Dendritic cell treated with granulocyte-macrophage colony-stimulating factor and Interleukin-4, amounts not matched to agents 40 ng/mL and 50 ng/mL, for 4 days (primary cell): ENCODE results near the gene CD200.

ENCODE experiments used
- H3K27ac Mint-ChIP-seq: one replicate; pipeline ENCODE4 v1.8.0; 2022; ENCODE audit warnings: mild to moderate bottlenecking, mixed read lengths
- H3K27me3 Mint-ChIP-seq: one replicate; pipeline ENCODE4 v1.8.0; 2022; ENCODE audit warnings: mild to moderate bottlenecking, mixed read lengths
- H3K36me3 Mint-ChIP-seq: one replicate; pipeline ENCODE4 v1.8.0; 2022; ENCODE audit warnings: low read depth, mixed read lengths
- H3K4me1 Mint-ChIP-seq: one replicate; pipeline ENCODE4 v1.8.0; 2022; ENCODE audit warnings: low read depth, mixed read lengths
- H3K4me3 Mint-ChIP-seq: one replicate; pipeline ENCODE4 v1.8.0; 2022; ENCODE audit warnings: mild to moderate bottlenecking, moderate library complexity, mixed read lengths
- H3K9me3 Mint-ChIP-seq: one replicate; pipeline ENCODE4 v1.8.0; 2022; ENCODE audit warnings: mixed read lengths
- intact Hi-C: fragments of 100-400 bp; cut with micrococcal nuclease; formaldehyde crosslinking; loops from one replicate; pipeline ENCODE4 v1.15.0; 2022

Gene CD200

DNA sequence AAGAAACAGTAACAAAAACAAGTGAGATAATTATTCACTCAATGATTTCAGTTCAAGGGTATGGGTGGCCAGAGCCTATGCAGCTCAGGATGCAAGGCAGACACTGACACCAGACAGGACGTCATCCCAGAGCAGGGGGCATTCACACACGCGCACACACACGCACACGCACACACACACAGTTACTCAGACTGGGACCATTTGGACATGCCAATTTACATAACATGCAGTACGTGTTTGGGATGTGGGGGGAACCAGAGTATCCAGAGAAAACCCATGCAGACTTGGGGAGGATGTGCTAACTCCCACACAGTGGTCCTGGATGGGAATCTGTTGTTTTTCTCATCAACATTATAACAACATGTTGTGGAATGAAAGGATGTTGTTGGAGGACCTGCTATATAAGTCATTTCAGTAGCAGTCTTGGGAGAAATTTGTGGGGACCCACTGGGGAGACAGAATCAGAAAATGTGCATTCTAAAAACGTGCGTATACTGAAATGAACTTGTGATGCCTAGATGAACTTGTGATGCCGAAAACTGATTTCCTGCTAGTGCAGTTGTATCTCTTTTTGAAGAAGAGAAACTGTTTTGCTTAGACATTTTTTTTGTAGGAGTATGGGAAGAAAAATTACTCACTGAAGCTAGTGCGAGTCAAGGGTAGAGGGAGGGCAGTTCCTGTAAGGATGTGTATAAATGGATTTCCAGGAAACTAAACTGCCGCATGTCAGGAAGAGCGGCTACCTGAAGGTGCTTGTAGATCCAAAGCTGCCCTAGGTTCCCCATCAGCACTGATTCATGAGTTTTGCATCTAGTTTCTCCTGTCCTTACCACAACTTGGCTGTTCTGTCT lies 25.2 kb downstream of the CD200 start:
- no peaks in the 10 kb centered on the region for H3K9me3 Mint-ChIP-seq
- peaks cover 26% of the 10 kb centered on the region for H3K4me1 Mint-ChIP-seq
- H3K27ac Mint-ChIP-seq = peak overlapping the region; percentile 21
- H3K27me3 Mint-ChIP-seq = no peaks in the 10 kb centered on the region
- intact Hi-C loops = no loop called here
- no peaks in the 10 kb centered on the region for H3K36me3 Mint-ChIP-seq
- no peak overlapping the region for H3K4me3 Mint-ChIP-seq

DNA sequence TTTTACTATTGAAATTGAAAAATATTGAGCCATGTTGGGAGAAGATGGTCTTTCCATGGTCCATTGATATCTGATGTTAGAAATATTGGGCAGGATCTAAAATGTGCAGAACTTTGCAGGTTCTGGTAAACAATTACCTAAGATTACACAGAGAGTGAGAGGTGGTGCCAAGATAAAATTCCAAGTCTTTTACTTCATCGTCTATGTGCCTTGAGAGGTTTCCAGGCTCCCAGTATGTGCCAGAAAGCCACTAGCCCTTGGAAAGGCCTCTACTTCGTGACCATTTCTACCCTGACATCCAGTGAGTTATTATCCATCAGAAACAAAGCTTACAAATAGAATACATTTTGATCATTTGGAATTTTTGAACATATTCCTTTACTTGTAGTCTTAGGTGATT lies 27.6 kb downstream of the CD200 start:
- Mint-ChIP-seq H3K4me1 (peaks cover 38% of the 10 kb centered on the region), H3K27me3 (no peaks in the 10 kb centered on the region), H3K9me3 (no peaks in the 10 kb centered on the region), H3K36me3 (no peaks in the 10 kb centered on the region), H3K27ac (no peak overlapping the region), H3K4me3 (no peak overlapping the region)
- intact Hi-C loops = no loop called here

DNA sequence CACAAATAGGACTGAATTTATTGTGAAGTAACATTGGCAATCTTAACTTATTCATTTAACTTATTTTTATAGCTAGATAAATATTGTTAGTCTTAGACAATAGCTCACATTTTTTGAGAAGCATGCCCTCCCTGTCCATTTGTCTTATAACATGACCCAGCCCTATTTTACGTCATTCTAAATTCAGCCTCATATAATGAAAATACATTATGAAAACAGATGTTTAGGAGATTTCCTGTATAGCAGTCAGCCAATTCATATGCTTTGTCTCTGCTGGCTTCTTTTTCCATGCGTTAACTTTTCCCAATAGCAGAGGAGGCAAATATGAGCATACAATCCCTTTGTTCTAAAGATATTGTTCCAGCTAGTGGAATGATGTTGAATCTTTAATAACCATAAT lies 29.3 kb downstream of the CD200 start:
- Mint-ChIP-seq H3K4me3 (no peak overlapping the region), H3K4me1 (peaks cover 41% of the 10 kb centered on the region), H3K36me3 (no peaks in the 10 kb centered on the region), H3K27me3 (no peaks in the 10 kb centered on the region), H3K27ac (no peak overlapping the region), H3K9me3 (no peaks in the 10 kb centered on the region)
- intact Hi-C loops = no loop called here

DNA sequence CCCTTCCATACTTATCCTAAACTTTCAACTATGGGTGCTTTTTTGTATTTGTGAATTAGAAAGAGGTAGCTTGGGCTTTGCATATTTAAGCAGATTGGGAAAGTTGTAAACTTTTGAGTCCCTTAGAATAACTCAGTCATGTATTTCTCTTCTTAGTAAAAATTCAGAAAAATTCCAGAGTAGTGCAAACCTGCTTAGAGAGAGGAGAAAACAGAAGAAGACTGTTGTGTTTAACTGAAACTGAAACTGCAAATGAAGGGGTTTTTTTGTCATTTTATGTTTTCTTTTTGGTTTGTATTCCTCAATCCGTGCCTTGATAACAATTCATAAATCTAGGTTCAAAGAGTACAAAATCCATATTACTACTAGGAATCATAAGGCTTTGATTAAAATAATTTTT lies 31.3 kb downstream of the CD200 start:
- Mint-ChIP-seq H3K27ac (peak overlapping the region; percentile 81), H3K4me3 (no peak overlapping the region), H3K9me3 (no peaks in the 10 kb centered on the region), H3K4me1 (peaks cover 22% of the 10 kb centered on the region), H3K36me3 (no peaks in the 10 kb centered on the region), H3K27me3 (no peaks in the 10 kb centered on the region)
- intact Hi-C loops = no loop called here

DNA sequence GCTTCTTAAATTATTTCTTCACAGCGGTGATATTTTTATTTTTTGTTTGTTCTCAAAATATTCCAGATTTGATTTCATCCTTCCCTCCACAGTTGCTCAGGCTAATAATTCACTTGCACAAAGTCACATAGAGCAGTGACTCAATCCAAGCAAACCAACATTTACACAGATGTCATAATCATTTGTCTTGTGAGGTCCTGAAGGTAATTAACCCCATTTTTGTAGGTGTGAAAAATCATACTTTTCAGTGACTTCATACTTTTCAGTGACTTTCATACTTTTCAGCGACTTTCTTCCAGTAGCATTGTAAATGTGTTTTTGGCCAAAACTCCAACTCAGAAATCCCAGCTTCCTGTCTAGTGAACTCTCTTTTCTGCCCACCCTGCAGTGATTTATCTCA lies 32.1 kb downstream of the CD200 start:
- H3K27me3 Mint-ChIP-seq = no peaks in the 10 kb centered on the region
- H3K27ac Mint-ChIP-seq = peak overlapping the region; percentile 81
- no peaks in the 10 kb centered on the region for H3K9me3 Mint-ChIP-seq
- intact Hi-C loops = no loop called here
- H3K4me1 Mint-ChIP-seq = peaks cover 22% of the 10 kb centered on the region
- no peak overlapping the region for H3K4me3 Mint-ChIP-seq
- H3K36me3 Mint-ChIP-seq = no peaks in the 10 kb centered on the region

DNA sequence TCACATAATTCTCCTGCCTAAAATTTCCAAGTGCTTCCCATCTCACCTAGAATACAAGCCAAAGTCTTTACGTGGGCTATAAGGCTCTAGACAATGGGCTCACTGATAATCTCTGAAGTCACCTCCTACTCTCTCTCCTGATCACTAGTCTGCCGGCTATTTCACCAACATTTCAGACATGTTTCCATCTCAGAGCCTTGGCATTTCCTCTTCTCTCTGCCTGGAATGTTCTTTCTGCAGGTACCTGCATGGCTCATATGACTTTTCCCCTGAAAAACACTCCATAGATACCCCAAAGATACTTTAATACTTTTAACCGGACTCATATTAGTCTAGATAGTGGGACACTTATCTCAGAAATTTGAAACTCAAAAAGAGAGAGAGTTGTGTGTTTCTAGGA lies 32.7 kb downstream of the CD200 start:
- H3K27me3 Mint-ChIP-seq = no peaks in the 10 kb centered on the region
- no peaks in the 10 kb centered on the region for H3K9me3 Mint-ChIP-seq
- no peak overlapping the region for H3K27ac Mint-ChIP-seq
- intact Hi-C loops = no loop called here
- peaks cover 22% of the 10 kb centered on the region for H3K4me1 Mint-ChIP-seq
- H3K4me3 Mint-ChIP-seq = no peak overlapping the region
- H3K36me3 Mint-ChIP-seq = no peaks in the 10 kb centered on the region

DNA sequence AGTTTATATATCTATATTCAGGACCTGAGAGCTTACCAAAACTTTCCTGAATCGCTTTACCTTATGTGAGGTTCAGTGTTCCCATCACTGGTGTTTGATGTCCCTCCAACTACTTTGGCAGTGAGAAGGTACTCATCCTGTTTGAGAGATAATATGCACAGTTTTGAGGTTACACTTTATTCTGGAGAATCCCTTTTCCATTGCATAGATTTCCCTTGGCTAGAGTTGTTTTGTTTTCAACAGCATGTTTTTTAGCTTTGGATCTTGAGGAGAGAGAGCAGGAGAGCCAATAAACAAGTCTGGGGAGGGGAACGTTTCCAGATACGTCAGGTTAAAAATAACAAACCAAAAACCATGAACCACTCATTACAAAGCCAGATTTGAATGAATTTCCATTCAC lies 33.6 kb downstream of the CD200 start:
- H3K27me3 Mint-ChIP-seq = no peaks in the 10 kb centered on the region
- H3K4me3 Mint-ChIP-seq = no peak overlapping the region
- peaks cover 24% of the 10 kb centered on the region for H3K4me1 Mint-ChIP-seq
- H3K27ac Mint-ChIP-seq = no peak overlapping the region
- no peaks in the 10 kb centered on the region for H3K9me3 Mint-ChIP-seq
- no peaks in the 10 kb centered on the region for H3K36me3 Mint-ChIP-seq
- intact Hi-C loops = no loop called here

DNA sequence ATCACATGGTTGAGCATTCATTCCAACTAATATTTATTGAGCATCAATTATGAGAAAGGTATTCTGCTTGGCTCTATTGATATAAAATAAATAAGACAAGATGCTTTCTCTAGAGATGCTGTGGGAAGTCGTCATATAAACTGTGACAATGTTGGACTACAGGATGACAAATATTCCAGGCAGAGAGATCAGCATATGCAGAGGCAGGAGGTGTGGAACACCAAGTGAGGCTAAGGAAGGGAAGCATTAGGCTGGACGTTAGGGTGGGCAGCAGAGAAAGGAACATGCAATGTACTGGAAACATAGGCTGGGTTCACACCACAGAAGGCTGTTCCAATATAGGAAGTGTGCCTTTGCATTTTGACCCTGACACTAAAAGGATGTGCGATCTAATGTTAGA lies 38.6 kb downstream of the CD200 start:
- Mint-ChIP-seq H3K4me1 (peaks cover 35% of the 10 kb centered on the region), H3K27ac (no peak overlapping the region), H3K27me3 (peaks cover 1% of the 10 kb centered on the region), H3K9me3 (no peaks in the 10 kb centered on the region), H3K4me3 (no peak overlapping the region), H3K36me3 (no peaks in the 10 kb centered on the region)
- intact Hi-C loops = no loop called here

DNA sequence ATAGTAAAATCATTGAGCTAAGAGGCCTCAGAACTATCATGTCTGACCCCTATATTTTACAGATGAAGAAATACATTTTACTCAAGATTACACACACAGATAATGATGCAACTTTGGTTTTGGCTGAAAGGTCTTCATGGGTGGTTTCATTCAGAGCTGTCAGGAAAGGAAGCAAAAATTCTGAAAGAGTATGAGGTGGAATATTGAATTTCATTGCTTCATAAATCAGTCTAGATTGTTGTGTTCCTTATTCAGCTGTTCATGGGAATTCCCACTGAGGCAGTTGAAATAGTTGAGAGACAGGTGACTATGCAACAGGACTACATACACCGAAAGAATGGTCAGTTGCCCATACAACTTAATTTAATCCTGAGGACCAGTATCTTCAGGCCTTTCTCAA lies 39.4 kb downstream of the CD200 start:
- Mint-ChIP-seq H3K27ac (no peak overlapping the region), H3K4me1 (peaks cover 43% of the 10 kb centered on the region), H3K9me3 (no peaks in the 10 kb centered on the region), H3K27me3 (peaks cover 1% of the 10 kb centered on the region), H3K36me3 (no peaks in the 10 kb centered on the region), H3K4me3 (no peak overlapping the region)
- intact Hi-C loops = no loop called here

DNA sequence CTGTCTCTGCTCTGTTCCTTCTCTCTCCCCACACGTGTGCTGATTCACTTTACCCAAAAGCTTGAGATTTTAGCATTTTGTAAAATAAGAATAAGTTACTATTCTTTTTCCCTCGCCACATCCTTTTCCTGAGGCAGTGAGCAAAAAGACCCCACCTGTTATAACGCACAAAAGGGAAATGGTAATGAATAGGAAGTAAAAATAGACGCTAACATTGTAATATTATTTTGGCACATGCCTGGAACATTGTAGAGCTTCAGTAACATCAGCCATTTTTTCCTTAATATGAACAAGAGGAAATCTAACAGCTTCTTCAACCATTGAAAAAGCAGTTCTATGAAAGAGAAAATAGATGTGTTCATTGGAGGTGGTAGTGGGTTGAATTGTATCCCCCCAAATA lies 40.5 kb downstream of the CD200 start:
- Mint-ChIP-seq H3K4me1 (peaks cover 54% of the 10 kb centered on the region), H3K36me3 (no peaks in the 10 kb centered on the region), H3K27ac (no peak overlapping the region), H3K9me3 (no peaks in the 10 kb centered on the region), H3K4me3 (no peak overlapping the region), H3K27me3 (peaks cover 1% of the 10 kb centered on the region)
- intact Hi-C loops = no loop called here

DNA sequence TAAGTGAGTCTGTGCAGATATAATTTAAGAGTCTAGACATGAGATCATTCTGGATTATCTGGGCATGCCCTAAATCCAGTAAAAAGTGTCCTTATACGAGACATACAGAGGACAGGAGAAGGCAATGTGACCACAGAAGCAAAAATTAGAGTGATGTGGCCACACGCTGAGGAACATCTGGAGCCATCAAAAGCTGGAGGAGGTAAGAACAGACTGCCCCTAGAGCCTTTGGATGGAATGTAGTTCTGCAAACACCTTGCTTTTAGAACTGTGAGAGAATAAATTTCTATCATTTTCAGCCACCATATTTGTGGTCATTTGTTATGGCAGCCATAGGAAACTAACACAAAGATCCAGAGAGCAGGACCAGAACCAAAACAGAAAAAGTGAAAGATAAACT lies 41.0 kb downstream of the CD200 start:
- intact Hi-C loops = no loop called here
- no peak overlapping the region for H3K4me3 Mint-ChIP-seq
- peaks cover 58% of the 10 kb centered on the region for H3K4me1 Mint-ChIP-seq
- H3K27ac Mint-ChIP-seq = no peak overlapping the region
- H3K36me3 Mint-ChIP-seq = no peaks in the 10 kb centered on the region
- no peaks in the 10 kb centered on the region for H3K9me3 Mint-ChIP-seq
- H3K27me3 Mint-ChIP-seq = peaks cover 1% of the 10 kb centered on the region

DNA sequence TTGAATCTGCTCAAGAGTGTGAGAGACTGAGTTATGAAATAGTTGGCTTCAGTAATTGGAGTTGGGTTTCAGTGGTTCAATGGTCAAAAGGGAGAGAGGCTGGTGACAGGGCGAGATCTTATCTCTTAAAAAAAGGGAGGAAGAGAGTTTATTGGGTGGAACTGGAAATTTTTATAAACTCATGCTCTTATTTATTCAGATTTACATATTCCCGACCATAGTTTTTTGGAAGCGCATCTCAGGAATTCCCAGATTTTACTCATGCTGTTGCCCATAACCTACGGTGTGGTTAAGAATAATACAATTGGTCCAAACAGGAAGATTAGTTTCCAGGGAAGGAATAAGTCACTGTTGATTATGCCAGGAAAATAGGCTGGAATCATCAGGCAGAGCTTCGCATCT lies 41.4 kb downstream of the CD200 start:
- no peaks in the 10 kb centered on the region for H3K36me3 Mint-ChIP-seq
- peaks cover 62% of the 10 kb centered on the region for H3K4me1 Mint-ChIP-seq
- H3K27ac Mint-ChIP-seq = no peak overlapping the region
- intact Hi-C loops = no loop called here
- no peak overlapping the region for H3K4me3 Mint-ChIP-seq
- peaks cover 1% of the 10 kb centered on the region for H3K27me3 Mint-ChIP-seq
- H3K9me3 Mint-ChIP-seq = no peaks in the 10 kb centered on the region

DNA sequence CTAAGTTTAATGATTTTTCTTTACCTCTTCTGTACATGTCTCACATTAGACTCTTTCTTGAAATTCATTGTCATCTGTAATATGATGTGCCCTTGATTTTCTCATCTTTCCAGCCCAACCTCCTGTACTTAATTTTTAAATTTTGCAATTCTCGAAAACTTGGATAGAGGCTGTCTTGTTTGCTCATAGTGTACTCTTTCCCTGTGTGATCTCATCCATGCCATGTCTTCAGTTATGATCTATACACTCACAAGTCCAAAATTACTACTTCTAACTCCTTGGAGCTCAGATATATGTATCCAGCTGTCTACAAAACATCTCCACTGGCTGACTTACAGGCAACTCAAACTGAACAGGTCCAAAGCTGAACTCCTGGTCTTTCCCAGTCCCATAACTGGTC lies 42.2 kb downstream of the CD200 start:
- Mint-ChIP-seq H3K4me1 (peaks cover 69% of the 10 kb centered on the region), H3K36me3 (no peaks in the 10 kb centered on the region), H3K27me3 (peaks cover 1% of the 10 kb centered on the region), H3K9me3 (no peaks in the 10 kb centered on the region), H3K4me3 (no peak overlapping the region), H3K27ac (no peak overlapping the region)
- intact Hi-C loops = no loop called here

DNA sequence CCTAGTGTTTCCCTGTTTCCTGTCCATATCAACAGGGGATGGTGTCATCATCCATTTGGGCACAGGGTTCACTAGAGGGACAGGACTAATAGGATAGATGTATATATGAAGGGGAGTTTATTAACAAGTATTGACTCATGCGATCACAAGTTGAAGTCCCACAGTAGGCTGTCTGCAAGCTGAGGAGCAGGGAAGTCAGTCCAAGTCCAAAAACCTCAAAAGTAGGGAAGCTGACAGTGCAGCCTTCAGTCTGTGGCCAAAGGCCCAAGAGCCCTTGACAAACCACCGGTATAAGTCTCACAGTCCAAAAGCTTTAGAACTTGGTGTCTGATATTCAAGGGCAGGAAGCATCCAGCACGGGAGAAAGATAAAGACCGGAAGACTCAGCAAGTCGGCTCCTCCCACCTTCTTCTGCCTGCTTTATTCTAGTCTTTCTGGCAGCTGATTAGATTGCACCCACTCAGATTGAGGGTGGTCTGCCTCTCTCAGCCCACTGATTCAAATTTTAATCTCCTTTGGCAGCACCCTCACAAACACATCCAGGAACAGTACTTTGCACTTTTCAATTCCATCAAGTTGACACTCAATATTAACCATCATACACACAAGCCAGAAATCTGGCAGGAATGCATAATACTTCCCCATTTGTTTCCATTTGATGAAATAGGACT lies 43.4 kb downstream of the CD200 start:
- H3K36me3 Mint-ChIP-seq = no peaks in the 10 kb centered on the region

DNA sequence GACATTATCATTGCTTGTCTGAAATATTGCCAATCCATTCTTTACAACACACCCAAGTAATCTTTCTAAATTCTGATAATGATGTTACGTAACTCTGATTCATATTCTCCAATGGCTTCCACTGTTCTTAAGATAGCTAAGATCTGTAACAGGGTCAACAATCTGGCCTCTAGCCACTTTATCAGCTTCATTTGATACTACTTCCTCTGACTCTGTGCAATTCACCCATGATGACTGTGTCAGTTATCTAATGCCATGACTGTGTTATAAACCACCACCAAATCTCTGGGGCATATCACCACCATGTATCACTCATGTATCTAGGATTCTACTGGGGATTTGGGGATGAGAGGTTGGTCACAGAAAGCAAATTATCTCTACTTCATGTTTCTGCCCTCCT lies 44.0 kb downstream of the CD200 start:
- Mint-ChIP-seq H3K27ac (peak overlapping the region; percentile 88), H3K9me3 (peaks cover under 1% of the 10 kb centered on the region), H3K36me3 (no peaks in the 10 kb centered on the region), H3K4me1 (peaks cover 82% of the 10 kb centered on the region), H3K27me3 (no peaks in the 10 kb centered on the region), H3K4me3 (no peak overlapping the region)
- intact Hi-C loops = no loop called here

More for the DNA sequence above, 43.4 kb downstream of the CD200 start:
- Mint-ChIP-seq H3K9me3 (no peaks in the 10 kb centered on the region), H3K4me1 (peaks cover 81% of the 10 kb centered on the region), H3K27me3 (peaks cover 1% of the 10 kb centered on the region), H3K27ac (peak overlapping the region; percentile 68), H3K4me3 (no peak overlapping the region)
- intact Hi-C loops = no loop called here
